C1 segment of cervical spinal cord (tissue), 14 donors: ENCODE data around the gene CELA1.
"Not testable (repeated sequence)": the region's sequence is repeated elsewhere in the genome, so short reads cannot be mapped to it uniquely, and the experiment has no call there.

ENCODE experiments used
- DNase-seq, 14 donors: peaks; one replicate each; lab custom pipeline; 2025; lab: John Stamatoyannopoulos, UW

Gene CELA1

DNA sequence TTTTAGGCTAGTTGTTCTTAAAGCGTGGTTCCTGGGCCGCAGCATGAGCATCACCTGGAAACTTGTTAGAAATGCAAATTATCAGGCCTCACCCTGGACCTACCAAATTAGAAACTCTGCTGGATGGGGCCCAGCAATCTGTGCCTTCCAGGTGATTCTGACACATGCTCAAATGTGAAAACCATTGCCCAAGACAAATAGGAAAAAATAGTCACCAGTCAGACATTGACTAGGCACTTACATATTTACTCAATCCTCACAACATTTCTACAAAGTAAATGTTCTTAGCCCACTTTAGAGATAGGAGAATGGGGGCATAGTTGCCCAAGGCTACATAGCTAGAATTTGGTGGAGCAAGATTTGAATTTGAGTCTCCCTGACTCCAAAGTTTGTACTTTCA, 3.3 kb downstream of the CELA1 start:
- DNase-seq = no peak

DNA sequence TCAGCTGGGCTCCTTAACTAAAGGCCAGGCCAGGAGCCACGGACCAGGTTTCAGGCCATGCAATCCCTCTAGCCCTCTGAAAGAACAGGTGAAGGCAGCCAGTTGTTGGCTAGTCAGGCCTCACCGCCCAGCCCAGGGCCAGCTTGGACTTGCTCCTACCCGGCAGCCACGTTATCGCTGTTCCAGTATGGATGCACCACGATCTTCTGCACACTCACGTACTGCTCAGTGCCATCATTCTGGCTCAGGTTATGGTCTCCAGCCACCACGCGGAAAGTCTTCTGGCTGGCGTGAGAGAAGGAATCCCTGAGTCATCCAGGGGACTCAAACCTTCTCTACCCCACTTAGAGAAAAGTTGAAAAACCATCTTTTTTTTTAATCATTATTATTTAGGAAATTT, 4.1 kb downstream of the CELA1 start:
- no peak for DNase-seq

DNA sequence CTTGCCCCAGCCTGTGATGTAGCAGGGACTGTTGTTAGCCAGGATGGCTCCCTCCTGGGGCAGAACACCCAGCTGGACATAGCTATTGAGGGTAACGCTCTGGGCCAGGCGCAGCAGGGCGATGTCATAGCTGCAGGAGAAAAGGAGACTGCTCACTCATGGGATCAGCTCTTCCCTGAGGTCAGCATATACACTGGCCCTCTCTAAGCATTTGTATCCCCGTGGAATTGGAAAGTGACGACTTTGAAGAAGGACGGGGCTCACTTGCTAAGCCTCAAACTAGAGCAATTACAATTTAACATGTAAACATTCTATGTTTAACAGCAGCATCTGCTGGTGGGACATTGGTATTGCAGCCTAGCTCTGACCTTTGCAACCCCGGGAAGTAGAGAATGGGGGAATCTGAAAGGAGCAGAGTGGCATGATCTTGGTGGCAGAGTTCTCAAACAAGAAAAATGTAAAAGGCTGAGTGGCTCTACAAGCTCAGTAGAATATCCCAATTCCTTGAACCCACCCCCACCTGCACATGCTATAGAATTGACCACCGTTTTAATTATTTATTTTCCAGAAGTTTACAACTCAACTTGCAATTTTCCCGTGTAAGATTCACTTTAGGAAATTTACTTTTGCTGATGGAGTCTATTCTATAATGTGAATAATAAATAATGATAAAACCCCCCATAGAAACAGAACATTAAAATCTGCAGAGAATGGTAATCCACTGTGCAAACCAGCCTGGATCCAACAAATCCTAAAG, 5.0 kb downstream of the CELA1 start:
- peak in 12 of 14 donors; percentile 21 to 74 (median 40) for DNase-seq

DNA sequence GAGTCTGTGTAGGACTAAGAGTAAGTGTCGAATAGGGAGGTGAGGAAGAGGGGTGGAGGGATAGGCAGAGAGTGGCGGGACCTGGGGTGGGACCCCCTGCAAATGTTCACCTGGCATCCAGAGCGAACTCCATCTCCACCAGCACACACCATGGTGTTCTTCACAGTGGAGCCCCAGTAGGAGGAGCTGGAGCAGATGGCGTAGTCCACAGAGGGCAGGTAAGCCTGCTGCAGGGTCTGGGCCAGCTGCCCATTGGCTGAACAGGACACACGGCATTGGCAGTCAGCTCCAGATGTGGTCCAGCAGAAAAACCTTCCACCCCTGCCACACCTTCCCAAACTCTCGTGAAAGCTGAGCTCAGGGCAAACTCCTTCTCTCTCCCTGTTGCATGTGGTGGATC, 6.7 kb downstream of the CELA1 start:
- DNase-seq = no peak

DNA sequence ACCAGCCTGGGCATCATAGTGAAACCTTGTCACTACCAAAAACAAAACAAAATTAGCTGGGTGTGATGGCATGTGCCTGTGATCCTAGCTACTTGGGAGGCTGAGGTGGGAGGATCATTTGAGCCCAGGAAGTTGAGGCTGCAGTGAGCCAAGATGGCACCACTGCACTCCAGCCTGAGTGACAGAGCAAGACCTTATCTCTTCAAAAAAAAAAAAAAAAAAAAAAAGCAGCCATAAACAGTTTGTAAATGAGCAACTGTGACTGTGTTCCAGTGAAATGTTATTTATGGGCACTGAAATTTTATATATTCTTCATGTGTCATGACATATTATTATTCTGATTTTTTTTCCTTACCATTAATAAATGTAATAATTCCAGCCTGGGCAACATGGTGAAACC, 9.1 kb downstream of the CELA1 start:
- not testable (repeated sequence) for DNase-seq

DNA sequence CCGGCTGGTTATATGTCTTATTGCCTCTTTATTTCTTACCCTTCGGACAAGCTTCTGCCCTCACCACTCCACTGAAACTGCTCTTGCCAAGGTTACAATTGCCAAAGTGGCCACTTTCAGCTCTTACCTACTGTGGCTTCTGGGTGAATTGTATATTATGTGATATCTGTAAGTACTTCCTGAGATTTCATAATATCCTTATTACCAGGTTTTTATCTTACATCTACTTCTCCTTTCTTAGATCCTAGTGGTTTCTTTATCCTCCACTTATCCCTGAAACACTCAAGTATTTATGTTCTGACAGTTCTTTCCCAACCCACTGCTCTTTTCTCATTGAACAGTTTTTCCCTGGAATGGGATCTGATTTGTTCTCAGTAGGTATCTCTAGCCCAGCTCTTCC, 10.5 kb downstream of the CELA1 start:
- DNase-seq = no peak

DNA sequence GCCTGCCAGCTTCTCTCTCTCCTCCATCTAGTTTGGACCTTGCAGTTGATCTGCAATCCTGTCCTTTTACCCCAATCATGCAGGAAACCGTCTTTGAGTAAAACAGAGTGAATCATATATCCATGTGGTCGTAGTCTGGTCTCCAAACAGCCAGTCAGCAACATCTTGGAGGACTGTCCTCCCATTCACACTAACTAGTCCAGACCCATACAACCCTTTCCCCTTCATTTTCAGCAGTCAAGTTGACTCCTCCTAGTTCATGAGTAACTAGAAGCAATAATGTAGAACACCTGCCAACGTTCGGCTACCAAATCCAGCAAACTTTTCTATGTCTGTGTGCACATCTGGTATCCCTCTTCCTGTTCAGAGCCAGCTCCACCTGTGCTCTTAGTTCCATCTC, 11.7 kb downstream of the CELA1 start:
- no peak for DNase-seq

DNA sequence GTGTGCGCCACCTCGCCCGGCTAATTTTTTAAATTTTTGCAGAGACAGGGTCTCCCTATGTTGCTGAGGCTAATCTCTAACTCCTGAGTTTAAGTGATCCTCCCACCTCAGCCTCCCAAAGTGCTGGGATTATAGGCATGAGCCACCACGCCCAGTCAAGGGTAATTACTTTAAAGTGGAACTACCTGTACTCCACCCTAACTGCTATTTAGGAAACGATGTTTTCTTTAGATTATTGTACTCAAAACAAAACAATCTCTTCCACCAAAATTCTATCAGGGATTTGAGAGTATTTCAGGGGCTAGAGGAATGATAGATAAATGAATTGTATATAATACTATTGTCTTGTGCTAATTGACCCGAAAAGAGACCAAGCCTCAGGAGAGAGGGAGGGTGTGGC, 12.9 kb downstream of the CELA1 start:
- DNase-seq = no peak

DNA sequence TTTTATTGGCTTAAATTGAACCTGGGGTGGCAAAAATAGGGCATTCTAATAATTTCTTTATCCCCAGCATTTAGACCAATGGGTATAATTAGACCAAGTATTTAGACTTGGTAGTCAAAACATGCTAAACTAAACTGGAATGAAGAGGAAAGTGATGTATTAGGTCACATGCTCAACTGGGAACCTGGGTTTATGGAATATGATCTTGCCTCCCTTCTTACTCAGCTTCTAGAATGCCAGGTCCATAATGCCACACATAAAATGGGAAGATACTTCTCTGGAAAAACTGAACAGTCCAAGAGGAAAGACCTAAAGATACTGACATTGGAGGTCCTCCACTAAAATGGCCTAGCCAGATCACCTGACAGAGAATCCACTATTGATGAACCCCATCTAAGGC, 16.3 kb downstream of the CELA1 start:
- no peak for DNase-seq

DNA sequence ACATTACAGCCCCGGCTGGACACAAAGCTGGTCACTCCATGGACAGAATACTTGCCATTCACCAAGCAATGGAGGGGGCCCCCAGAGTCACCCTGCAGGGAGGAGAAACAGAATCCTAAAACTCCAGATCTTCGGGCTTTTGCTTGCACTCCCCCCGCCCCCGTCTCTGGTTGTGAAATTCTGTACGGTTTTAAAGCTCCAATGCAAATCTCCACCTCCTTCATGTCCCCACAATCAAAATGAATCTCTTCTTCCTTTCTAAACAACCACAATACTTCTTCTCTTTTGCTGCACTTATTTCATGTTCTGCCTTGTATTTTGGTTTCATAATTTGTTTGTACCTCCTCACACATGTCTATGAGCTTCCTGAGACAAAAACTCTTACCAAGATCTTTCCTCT, 16.7 kb downstream of the CELA1 start:
- DNase-seq = no peak

DNA sequence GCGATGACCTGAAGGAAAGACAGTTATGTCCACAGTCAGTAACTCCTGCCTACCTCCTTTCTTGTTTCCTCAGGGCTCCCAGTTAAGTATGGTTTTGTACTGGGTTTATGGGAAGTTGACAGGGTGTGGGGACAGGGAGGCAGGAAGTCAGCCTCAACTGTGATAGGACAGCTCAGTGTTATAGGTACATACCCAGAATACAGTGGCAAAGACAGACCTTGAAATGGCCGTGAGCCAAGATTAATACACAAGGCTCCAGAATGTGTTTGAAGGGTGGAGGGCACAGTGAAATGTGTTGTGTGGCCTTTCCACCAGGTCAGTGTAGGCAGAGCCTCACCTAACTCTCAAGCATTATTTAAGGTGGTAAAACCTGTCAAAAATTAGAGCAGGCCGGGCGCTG, 17.9 kb downstream of the CELA1 start:
- no peak for DNase-seq

DNA sequence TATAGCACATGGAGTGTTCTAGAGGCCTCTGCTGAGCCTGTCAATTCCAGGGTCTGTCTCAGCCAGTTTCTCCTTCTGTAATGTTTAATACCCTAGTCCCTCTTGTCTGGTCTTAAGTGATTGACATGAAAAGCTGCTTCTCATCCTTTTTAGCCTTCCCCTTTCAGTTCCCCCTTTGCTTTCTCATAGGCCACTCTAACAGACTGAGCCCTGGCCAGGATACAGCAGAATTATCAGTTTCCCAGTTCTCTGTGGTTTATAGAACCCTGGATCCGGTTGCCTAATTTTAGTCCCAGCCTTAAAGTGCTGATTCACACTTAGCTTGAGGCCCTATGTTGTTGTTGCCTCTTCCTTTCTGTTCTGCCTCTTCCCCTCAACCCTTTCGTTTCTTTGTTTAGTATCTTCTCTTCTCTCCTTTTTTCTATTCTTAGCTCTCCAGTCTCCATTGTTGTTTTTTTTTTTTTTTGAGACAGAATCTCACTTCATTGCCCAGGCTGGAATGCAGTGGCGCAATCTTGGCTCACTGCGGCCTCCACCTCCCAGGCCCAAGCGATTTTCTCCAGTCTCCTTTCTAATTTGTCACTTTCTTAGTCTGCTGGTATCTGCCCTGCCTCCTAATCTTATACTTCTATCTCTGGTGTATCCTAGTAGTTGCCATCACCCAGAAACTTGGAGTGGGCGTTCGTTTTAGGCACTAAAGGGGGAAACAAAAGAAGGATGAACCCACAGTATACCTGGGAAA, 19.6 kb downstream of the CELA1 start:
- DNase-seq = peak in 5 of 14 donors; percentile 15 to 41 (median 29)

DNA sequence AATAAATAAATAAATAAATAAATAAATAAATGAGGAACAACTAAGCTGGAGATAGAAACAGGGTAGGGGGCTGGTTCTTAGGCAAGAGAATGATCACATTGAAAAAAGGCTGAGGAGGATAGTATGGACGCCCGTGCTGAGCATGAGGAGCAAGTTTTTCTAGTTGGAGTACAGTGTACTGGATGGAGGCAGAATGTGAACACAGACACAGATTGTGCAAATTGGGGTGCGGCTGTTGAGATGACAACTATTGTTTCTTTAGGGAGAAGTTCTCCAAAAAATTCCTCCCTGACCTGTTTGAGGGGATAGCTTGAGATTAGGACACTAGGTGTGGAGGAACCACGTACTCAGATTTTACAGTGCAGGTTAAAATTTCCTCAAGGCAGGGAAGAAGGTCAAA, 21.5 kb downstream of the CELA1 start:
- DNase-seq = no peak

DNA sequence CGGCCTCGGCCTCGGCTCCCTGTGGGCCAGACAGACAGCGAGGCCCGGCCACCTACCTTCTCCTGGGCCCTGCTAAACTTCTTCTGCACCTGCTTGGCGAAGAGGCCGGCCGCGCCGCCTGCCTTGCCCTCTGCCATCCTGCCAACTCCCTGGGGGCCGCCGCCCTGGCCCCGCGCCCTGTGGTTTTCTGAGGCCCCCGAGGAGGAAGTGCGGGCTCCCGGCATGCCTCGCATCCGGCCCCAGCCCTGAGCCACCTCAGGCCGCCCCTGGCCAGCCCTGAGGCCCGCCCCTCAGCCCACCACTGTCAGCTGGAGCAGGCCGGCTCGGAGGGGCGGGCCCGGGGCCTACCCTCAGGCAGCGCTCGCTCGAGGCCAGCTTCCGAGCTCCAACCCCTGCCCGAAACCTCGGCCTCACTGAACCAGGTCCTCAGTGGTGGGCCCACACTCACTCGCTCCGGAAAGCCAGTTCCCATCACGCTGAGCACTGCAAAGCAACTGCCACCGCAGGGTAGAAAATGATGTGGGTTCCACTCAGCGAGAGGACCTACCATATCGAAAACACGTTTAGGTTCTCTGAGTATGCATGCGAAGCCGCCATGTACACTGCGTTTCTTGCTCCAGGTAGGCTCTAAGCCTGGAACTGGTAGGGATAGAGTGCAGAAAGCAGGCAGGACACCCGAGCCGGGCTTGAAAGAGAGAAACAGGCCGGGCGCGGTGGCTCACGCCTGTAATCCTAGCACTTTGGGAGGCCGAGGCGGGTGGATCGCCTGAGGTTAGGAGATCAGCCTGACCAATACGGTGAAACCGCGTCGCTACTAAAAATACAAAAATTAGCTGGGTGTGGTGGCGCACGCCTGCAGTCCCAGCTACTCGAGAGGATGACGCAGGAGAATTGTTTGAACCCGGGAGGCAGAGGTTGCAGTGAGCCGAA, 22.2 kb downstream of the CELA1 start, which contains the start of gene BIN2:
Gene BIN2 (minus strand): TSS at position 209 of the 930 bp plus-strand sequence. CDS start 72 bp downstream, at position 137.
- peak in 6 of 14 donors; percentile 2 to 57 (median 14) for DNase-seq

DNA sequence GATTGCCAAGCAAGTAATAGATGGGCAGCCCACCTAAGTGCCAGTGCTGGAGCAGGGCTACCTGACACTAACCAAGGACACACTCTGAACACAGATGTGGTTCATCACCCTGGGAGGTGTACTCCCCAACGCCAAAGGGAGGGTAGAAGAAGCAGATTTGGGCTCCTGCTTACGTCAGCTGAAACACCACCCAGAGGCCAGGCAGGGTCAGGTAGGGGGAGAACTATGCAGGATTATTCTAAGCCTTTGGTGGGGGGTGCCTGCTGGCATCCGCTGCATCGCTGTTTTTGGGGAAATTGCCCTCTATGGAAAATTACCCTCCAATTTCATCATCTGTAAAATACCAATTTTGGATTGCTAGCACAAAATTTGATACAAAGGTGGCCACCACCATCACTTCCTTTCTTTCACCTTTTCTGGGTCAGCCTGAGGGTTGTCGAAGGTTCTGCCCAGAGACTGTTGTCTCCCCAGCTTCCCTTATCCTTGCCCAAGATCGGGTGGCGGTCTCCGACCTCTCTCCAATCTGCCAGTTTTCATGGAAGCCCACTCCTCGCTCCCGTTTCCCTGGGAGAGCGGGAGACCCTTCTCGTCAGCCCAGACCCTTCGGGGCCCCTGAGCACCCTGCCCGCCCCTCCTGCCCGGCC, 23.0 kb downstream of the CELA1 start:
- peak in 1 of 14 donors; percentile 14 for DNase-seq

DNA sequence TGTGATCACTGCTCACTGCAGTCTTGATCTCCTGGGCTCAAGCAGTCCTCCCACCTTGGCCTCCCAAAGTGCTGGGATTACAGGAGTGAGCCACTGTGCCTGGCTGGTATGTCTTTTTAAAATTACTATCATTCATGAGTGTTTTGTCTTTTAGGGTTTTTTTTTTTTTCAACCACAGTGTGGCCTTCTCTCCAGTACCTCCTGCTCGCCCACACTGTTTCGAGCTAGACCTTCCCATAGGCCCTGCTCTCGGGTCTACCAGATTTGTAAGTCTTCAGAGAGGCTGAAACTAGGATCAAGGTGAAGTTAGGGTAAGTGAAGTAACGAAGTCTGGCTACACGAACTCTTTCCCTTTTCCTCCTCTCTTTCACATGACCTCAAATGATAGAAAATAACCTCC, 24.0 kb downstream of the CELA1 start:
- no peak for DNase-seq

DNA sequence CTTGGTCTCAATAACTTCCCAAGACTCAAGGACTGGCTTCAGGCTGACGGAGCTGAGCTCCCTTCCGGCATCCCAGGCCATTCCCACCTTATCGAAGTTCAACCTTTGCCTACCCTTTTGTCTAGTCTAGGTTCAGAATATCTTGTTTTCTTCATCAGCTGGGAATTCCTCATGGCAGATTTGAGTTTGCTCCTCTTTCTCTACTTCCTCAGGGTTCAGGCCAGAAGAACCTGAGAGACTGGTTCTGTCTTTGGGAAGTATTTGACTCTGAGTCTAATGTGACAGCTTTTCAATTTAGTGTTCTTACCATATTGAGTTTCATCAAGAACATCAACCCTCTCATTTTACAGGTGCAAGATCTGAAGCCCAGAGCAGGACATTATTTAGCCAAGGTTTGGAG, 24.6 kb downstream of the CELA1 start:
- DNase-seq = no peak

DNA sequence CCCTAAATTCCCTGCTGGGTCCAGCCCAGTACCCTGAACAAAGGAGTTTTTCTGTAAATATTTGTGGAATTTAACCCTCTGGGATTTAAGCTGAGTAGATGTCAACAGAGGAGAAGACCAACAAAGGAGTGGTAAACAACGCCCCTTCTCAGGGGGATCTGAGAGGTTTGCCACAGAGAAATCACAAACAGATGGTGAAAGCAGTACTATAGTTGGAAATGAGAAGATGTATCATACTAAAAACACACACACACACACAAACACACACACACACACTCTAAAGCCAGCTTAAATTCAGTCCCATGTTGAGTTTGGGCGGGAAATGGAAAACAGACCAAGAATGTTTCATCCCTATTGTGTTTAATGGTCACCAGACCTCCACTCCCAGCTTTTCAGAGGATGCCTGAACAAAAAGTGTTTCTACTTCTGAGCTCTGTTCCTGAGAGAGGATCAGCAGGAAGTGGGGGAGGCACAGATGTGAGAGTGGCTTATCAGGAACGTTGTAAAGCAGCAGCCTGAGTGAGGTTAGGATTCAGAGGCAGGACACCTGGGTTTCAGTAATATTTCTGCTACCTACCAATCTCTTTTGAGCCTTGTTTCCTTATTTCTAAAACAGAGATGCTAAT, 25.7 kb downstream of the CELA1 start:
- no peak for DNase-seq

DNA sequence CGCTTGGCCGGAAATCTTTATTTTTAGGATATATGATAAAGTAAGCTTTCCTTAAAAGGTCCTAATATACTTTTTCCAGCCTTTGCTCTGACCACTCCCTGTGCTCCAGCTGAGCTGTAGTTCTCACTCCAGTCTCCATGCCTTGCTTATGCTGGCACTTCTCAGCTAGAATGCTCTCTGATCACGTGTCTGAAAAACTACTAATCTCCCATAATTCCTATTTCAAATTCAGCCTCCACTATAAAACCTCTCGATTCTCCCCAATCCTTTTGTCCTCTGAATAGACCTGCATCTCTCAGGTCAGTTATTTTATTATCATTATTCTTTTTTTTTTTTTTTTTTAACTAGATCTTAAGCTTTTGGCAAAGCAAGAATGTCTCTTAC, 26.2 kb downstream of the CELA1 start:
- no peak for DNase-seq

DNA sequence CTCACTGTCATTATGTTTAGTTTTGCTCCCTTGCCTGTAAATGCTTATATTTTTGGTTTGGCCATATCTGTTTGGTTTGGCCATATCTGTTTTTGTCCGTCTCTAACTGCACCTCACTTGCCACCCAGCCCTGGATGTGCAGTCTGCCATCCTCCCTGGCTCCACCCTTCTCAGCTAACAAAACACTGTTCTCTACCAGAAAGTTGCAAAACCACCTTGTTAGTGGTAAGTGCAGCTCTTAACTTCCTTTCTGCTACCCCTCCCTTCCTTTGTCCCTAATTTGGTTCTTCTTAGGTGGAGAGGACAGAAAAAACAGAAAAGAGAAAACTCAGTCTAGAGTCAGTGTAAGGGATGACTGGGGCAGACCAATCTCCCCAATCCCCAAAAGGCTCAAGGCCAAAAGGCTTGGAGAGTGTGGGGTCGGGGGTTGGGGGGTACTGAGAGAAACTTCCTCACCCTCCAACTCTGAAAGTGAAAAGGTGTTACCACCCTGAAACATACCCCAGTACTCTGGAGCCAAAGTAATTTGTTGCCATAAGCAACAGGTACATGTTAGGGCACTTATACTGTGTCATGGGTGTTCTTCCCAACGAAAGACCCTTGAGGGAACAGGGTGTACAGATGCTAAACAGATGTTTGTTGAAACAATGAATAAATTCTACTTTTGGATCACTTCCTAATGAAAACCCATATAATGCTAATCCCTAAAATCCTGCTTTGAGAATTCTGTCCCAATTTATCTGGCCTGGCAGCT, 27.5 kb downstream of the CELA1 start:
- no peak for DNase-seq
